Measurements from ENCODE around the gene ZNF830.

DNA sequence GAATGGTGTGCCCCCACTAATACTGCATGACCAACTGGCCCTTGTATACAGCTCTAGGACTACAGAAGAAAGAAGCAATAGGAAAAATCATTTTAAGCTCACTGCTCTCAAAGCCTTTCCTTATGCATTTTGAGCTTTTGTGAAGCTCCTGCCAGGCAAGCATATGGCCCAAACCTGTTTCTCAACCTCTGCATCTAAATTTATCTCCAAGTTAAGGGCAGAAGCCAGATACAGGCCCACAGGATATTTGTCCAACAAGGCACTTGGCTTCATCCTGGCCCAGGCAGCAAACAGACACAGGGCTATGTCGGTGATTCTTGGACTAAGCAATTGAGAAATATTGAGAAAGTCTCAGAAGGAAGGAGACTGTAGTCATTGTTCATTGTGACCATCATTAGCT, 44.0 kb upstream of the ZNF830 start:
- TF ChIP-seq POLR2A (IDR thresholded peaks at IDR 0.05; ENCODE audit: low read depth, low read length), result no peak
- TF ChIP-seq BHLHE40 (IDR thresholded peaks at IDR 0.05; ENCODE audit: low read depth, low read length), result no peak

Data from IMR-90 (cell line).